AG08396 (cell line): ENCODE measurements around the gene VGLL4.
A peak's percentile ranks its signal among the peaks of the same experiment; 100 is the strongest.
"Not testable (repeated sequence)": the region's sequence is repeated elsewhere in the genome, so short reads cannot be mapped to it uniquely, and the experiment has no call there.

ENCODE experiments used
- DNase-seq: peaks from one replicate; pipeline ENCODE4 v3.0.0; 2012; ENCODE audit warnings: low spot score, mixed read lengths

Gene VGLL4

GRCh38 chr3:11583638-11584046 is 60.1 kb downstream of the VGLL4 start:
- no peak for DNase-seq

- no peak for DNase-seq
These were observed 60.5 kb downstream of the VGLL4 start for GRCh38 chr3:11583235-11583634.

GRCh38 chr3:11582191-11582968 is 61.3 kb downstream of the VGLL4 start:
- peak; percentile 72 for DNase-seq

GRCh38 chr3:11581237-11582190 is 62.2 kb downstream of the VGLL4 start:
- no peak for DNase-seq

- DNase-seq, result no peak
These were observed 63.1 kb downstream of the VGLL4 start for GRCh38 chr3:11580645-11581044.

GRCh38 chr3:11578169-11578568 is 65.5 kb downstream of the VGLL4 start:
- no peak for DNase-seq

- DNase-seq, result no peak
These were observed 67.3 kb downstream of the VGLL4 start for GRCh38 chr3:11576453-11576852.

GRCh38 chr3:11575677-11576076 is 68.0 kb downstream of the VGLL4 start:
- DNase-seq, result no peak

GRCh38 chr3:11574981-11575669 is 68.6 kb downstream of the VGLL4 start:
- no peak for DNase-seq

- DNase-seq, result not testable (repeated sequence)
These were observed 71.1 kb downstream of the VGLL4 start for GRCh38 chr3:11572660-11573059.

GRCh38 chr3:11570789-11571495 is 72.8 kb downstream of the VGLL4 start:
- no peak for DNase-seq

GRCh38 chr3:11570251-11570650 is 73.5 kb downstream of the VGLL4 start:
- no peak for DNase-seq

GRCh38 chr3:11569156-11569741 is 74.5 kb downstream of the VGLL4 start:
- DNase-seq, result no peak

- DNase-seq, result peak; percentile 93
These were observed 75.1 kb downstream of the VGLL4 start for GRCh38 chr3:11568503-11569155.

GRCh38 chr3:11567516-11568467 is 75.9 kb downstream of the VGLL4 start:
- DNase-seq, result peak; percentile 87

- no peak for DNase-seq
These were observed 76.8 kb downstream of the VGLL4 start for GRCh38 chr3:11566916-11567315.

- DNase-seq, result no peak
These were observed 77.2 kb downstream of the VGLL4 start for GRCh38 chr3:11566478-11566877.

GRCh38 chr3:11565932-11566331 is 77.8 kb downstream of the VGLL4 start:
- DNase-seq, result no peak

- no peak for DNase-seq
These were observed 78.2 kb downstream of the VGLL4 start for GRCh38 chr3:11565492-11565891.

GRCh38 chr3:11565072-11565471 is 78.6 kb downstream of the VGLL4 start:
- no peak for DNase-seq
